GM12878 (cell line): ENCODE data around the gene ANKRD55.

ENCODE experiments used
- BCL11A ChIP-seq: IDR thresholded peaks from 2 replicates; pipeline ENCODE4 v1.6.1; 2011; ENCODE audit warnings: low read depth, low read length
- CHD1 ChIP-seq: IDR thresholded peaks from 2 replicates; pipeline ENCODE4 v1.6.1; 2012; ENCODE audit warnings: low read depth, low read length, improper control_type of control experiment
- JUND ChIP-seq: IDR thresholded peaks from 2 replicates; pipeline ENCODE4 v1.6.1; 2012; ENCODE audit warnings: low read depth, mild to moderate bottlenecking, low read length, improper control_type of control experiment, moderate library complexity
- RFX5 ChIP-seq: IDR thresholded peaks from 2 replicates; pipeline ENCODE4 v1.6.1; 2011; ENCODE audit warnings: low read depth, low read length, improper control_type of control experiment
- SREBF2 ChIP-seq: IDR thresholded peaks from 2 replicates; pipeline ENCODE4 v1.6.1; 2012; ENCODE audit warnings: mild to moderate bottlenecking, low read length
- TF ChIP-seq, protein P1 (sequence below): IDR thresholded peaks from 2 replicates; pipeline ENCODE4 v1.6.1; 2012; ENCODE audit warnings: low read depth, low read length, improper control_type of control experiment
- TF ChIP-seq, protein P2 (sequence below), 3 experiments: IDR thresholded peaks in 2 of 3; conservative IDR thresholded peaks in 1 of 3; 2 replicates each; pipeline ENCODE4 v1.5.1; 2011; ENCODE audit warnings: low read depth in 3 of 3, low read length in 3 of 3, mild to moderate bottlenecking in 3 of 3, control low read depth in 2 of 3, moderate library complexity in 2 of 3, inconsistent platforms in 1 of 3, mixed read lengths in 1 of 3; ENCODE audit not compliant: control insufficient read depth in 2 of 3, insufficient read depth in 1 of 3; ENCODE audit errors: extremely low read depth in 1 of 3

DNA sequence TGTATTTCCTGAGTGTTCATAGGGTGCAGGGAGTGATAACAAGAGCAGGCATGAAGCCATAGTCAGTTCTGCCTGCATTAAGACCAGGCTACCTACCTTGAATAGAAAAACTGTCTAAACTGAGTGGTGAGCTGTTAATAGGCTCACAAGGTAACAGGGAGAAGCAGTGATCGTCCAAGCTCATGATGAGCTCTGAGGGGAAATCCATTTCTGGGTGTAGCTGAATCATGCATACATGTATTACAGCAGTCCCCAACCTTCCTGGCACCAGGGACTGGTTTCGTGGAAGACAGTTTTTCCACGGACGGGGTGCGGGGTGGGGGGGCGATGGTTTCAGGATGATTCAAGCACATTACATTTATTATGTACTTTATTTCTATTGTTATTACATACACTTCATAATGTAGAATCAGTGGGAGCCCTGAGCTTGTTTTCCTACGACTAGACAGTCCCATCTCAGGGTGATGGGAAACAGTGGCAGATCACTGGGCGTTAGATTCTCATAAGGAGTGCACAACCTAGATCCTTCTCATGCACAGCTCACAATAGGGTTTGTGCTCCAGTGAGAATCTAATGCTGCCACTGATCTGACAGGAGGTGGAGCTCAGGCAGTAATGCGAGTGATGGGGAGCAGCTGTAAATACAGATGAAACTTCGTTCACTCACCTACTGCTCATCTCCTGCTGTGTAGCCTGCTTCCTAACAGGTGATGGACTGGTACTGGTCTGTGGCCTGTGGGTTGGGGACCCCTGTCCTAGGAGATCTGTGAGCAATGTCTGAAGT is 138.4 kb downstream of the ANKRD55 start:
- TF ChIP-seq BCL11A (no peak), SREBF2 (no peak), JUND (no peak), RFX5 (no peak), CHD1 (no peak)
- TF ChIP-seq, protein P1, sequence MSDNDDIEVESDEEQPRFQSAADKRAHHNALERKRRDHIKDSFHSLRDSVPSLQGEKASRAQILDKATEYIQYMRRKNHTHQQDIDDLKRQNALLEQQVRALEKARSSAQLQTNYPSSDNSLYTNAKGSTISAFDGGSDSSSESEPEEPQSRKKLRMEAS: no peak
- TF ChIP-seq, protein P2, sequence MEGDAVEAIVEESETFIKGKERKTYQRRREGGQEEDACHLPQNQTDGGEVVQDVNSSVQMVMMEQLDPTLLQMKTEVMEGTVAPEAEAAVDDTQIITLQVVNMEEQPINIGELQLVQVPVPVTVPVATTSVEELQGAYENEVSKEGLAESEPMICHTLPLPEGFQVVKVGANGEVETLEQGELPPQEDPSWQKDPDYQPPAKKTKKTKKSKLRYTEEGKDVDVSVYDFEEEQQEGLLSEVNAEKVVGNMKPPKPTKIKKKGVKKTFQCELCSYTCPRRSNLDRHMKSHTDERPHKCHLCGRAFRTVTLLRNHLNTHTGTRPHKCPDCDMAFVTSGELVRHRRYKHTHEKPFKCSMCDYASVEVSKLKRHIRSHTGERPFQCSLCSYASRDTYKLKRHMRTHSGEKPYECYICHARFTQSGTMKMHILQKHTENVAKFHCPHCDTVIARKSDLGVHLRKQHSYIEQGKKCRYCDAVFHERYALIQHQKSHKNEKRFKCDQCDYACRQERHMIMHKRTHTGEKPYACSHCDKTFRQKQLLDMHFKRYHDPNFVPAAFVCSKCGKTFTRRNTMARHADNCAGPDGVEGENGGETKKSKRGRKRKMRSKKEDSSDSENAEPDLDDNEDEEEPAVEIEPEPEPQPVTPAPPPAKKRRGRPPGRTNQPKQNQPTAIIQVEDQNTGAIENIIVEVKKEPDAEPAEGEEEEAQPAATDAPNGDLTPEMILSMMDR (IDR thresholded peaks at IDR 0.05 in 2 of 3, conservative IDR thresholded peaks at IDR 0.05 in 1 of 3; ENCODE audit: control insufficient read depth in 2 of 3, extremely low read depth in 1 of 3, insufficient read depth in 1 of 3, low read depth in 3 of 3, low read length in 3 of 3): no peak
